HFFc6 (cell line): ENCODE results near the gene BACH2. TPM values are rescaled to one million over a fixed set of nuclear protein-coding genes. Genes with fewer than 3 reads are reported as not detected.

Experiments used
- DNase-seq: peaks from one replicate; pipeline ENCODE4 v3.0.0-alpha.2; 2018
- H3K27ac Mint-ChIP-seq: 2 replicates; pipeline ENCODE4 v1.8.0; 2020; ENCODE audit warnings: mild to moderate bottlenecking, mixed read lengths
- H3K27me3 Mint-ChIP-seq: 2 replicates; pipeline ENCODE4 v1.8.0; 2021; ENCODE audit warnings: mild to moderate bottlenecking, moderate library complexity, mixed read lengths; ENCODE audit not compliant: insufficient read depth
- H3K36me3 Mint-ChIP-seq: 2 replicates; pipeline ENCODE4 v1.8.0; 2021; ENCODE audit warnings: low read depth, mixed read lengths
- H3K4me1 Mint-ChIP-seq: 2 replicates; pipeline ENCODE4 v1.8.0; 2020; ENCODE audit warnings: low read depth, mixed read lengths
- H3K4me3 Mint-ChIP-seq: 2 replicates; pipeline ENCODE4 v1.8.0; 2020; ENCODE audit warnings: mild to moderate bottlenecking, moderate library complexity, mixed read lengths
- H3K9me3 Mint-ChIP-seq: 2 replicates; pipeline ENCODE4 v1.8.0; 2020; ENCODE audit warnings: mild to moderate bottlenecking, mixed read lengths
- total RNA-seq, 6 experiments: library from RNA; stranded (reverse); fragmentation: NEBNext Ultra II Directional; extraction: Animal tissue kit (Norgen Biotek cat#: 25700); gene quantifications; 2 replicates in 1 of 6; 3 replicates in 5 of 6; pipeline ENCODE4 v1.2.3, GENCODE V29; 2021
- TF ChIP-seq, protein P1 (sequence below): fragments of 200-600 bp; sonication (generic); IDR thresholded peaks from 2 replicates; pipeline ENCODE4 v1.5.0; 2021; ENCODE audit warnings: antibody characterized with exemption, mild to moderate bottlenecking

BACH2 gene
- total RNA-seq, 6 experiments from 2014 or later, result not detected

DNA sequence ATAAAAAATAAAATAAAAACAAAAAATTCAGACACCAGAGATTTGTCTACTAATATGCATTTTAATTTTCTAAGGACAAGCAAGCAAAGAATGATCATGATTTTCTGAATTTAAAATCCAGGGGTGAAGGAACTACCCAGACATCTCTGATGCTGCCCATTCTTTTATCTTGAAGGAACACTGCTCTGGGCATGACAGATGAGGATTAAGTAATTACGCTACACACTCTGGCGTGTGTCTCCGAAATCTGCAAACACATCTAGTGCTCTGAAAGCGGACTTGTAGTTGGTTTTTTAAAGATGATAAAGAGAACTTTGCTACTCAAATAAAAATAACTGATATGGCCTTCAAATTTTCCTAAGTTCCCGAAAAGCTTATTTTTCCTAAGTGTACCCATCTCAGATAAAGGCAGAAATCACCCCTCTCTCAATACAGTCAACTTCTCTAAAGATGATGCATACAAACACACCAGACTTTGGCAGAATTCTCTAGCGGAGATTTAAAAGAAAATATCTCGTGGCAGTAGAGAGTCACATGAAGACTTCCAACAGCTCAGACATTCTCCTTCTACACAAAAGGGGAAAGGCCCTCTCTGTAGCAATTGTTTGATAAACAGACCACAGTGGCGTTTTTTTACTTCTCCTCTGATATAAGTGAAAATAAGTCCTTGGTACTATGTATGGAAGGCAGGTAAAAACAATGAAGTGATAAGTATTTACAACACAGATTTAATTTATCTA is 133.8 kb downstream of the BACH2 start:
- no peak overlapping the region for H3K27ac Mint-ChIP-seq
- TF ChIP-seq, protein P1, sequence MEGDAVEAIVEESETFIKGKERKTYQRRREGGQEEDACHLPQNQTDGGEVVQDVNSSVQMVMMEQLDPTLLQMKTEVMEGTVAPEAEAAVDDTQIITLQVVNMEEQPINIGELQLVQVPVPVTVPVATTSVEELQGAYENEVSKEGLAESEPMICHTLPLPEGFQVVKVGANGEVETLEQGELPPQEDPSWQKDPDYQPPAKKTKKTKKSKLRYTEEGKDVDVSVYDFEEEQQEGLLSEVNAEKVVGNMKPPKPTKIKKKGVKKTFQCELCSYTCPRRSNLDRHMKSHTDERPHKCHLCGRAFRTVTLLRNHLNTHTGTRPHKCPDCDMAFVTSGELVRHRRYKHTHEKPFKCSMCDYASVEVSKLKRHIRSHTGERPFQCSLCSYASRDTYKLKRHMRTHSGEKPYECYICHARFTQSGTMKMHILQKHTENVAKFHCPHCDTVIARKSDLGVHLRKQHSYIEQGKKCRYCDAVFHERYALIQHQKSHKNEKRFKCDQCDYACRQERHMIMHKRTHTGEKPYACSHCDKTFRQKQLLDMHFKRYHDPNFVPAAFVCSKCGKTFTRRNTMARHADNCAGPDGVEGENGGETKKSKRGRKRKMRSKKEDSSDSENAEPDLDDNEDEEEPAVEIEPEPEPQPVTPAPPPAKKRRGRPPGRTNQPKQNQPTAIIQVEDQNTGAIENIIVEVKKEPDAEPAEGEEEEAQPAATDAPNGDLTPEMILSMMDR, result no peak

DNA sequence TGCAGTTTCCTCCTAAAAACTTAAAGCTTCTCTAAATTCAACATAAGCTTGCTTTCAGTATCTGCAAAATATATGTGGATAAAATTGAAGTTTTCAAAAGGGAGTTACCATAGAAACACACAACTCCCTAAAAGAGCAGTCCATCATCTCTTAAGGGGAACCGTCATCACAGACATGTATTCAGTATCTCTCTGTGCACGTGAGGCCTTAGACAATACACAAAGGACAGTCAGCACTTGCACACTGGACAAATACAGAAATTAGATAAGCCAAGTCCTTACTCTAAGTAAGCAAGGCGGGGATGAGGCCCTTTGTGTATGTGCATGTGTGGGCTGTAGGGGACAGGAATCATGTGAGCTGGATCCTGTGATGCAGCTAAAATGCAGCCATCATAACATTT is 136.6 kb downstream of the BACH2 start:
- Mint-ChIP-seq H3K4me3 (no peak overlapping the region), H3K36me3 (no peaks in the 10 kb centered on the region), H3K27me3 (no peaks in the 10 kb centered on the region; the same call in 1 of the 2 replicates), H3K27ac (no peak overlapping the region), H3K4me1 (no peaks in the 10 kb centered on the region), H3K9me3 (peaks cover 3% of the 10 kb centered on the region; the same call in 1 of the 2 replicates)
- DNase-seq, result no peak
- TF ChIP-seq, protein P1, result no peak

More for the DNA sequence above, 133.8 kb downstream of the BACH2 start:
- peaks cover 3% of the 10 kb centered on the region; the same call in 1 of the 2 replicates for H3K9me3 Mint-ChIP-seq
- no peaks in the 10 kb centered on the region for H3K4me1 Mint-ChIP-seq
- no peak overlapping the region for H3K4me3 Mint-ChIP-seq
- no peaks in the 10 kb centered on the region for H3K27me3 Mint-ChIP-seq
- H3K36me3 Mint-ChIP-seq, result no peaks in the 10 kb centered on the region
- DNase-seq, result no peak

- TF ChIP-seq, protein P1, result no peak
- Mint-ChIP-seq H3K27me3 (no peaks in the 10 kb centered on the region; the same call in none of the 2 replicates), H3K4me3 (no peak overlapping the region), H3K36me3 (no peaks in the 10 kb centered on the region), H3K27ac (no peak overlapping the region), H3K4me1 (no peaks in the 10 kb centered on the region), H3K9me3 (peaks cover 3% of the 10 kb centered on the region; the same call in 1 of the 2 replicates)
- DNase-seq, result no peak
These were observed 137.2 kb downstream of the BACH2 start for GRCh38 chr6:90159452-90159851.

DNA sequence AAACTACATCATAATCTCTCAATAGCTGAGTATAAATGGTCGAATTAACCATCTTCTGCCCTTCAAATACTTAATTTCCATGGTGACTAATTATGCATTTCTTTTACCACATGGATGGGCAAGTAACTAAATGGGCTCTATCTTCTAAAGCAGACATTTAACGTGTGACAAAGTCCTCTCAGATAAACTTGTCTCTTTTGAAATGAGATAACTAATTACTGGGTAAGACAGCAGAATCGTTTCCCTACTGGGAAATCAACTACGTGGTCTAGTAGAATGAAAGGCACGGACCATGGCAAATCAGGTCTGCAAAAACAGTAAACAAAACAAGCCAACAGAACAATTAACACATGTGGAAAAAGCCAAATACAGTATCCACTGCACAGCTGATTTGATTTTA is 137.7 kb downstream of the BACH2 start:
- TF ChIP-seq, protein P1, result no peak
- DNase-seq, result no peak
- peaks cover 3% of the 10 kb centered on the region; the same call in 1 of the 2 replicates for H3K9me3 Mint-ChIP-seq
- no peaks in the 10 kb centered on the region for H3K4me1 Mint-ChIP-seq
- H3K4me3 Mint-ChIP-seq, result no peak overlapping the region
- no peaks in the 10 kb centered on the region; the same call in none of the 2 replicates for H3K27me3 Mint-ChIP-seq
- H3K27ac Mint-ChIP-seq, result no peak overlapping the region
- H3K36me3 Mint-ChIP-seq, result no peaks in the 10 kb centered on the region

- H3K4me3 Mint-ChIP-seq, result no peak overlapping the region
- no peaks in the 10 kb centered on the region; the same call in none of the 2 replicates for H3K27me3 Mint-ChIP-seq
- no peaks in the 10 kb centered on the region for H3K4me1 Mint-ChIP-seq
- no peak for DNase-seq
- H3K9me3 Mint-ChIP-seq, result no peaks in the 10 kb centered on the region
- TF ChIP-seq, protein P1, result no peak
- no peak overlapping the region for H3K27ac Mint-ChIP-seq
- H3K36me3 Mint-ChIP-seq, result no peaks in the 10 kb centered on the region
These were observed 139.2 kb downstream of the BACH2 start for GRCh38 chr6:90157441-90157840.
